Stimulated activated CD8-positive, alpha-beta memory T cell treated with anti-CD3 and anti-CD28 coated beads, Interleukin-15, amount 100 ng/mL, for 4 hours (primary cell): ENCODE data around the gene KRTAP10-11.
"Not testable (repeated sequence)": the region's sequence is repeated elsewhere in the genome, so short reads cannot be mapped to it uniquely, and the experiment has no call there.

Experiments
- DNase-seq, 2 donors: peaks; one replicate each; pipeline ENCODE4 v3.0.0-alpha.2; 2020; ENCODE audit warnings: low read depth in 2 of 2

Gene KRTAP10-11

GRCh38 chr21:44639331-44639655, 6.9 kb upstream of the KRTAP10-11 start:
- no peak for DNase-seq

- DNase-seq = no peak
Measured at GRCh38 chr21:44640761-44641160, 5.5 kb upstream of the KRTAP10-11 start.

GRCh38 chr21:44643741-44644310, 2.4 kb upstream of the KRTAP10-11 start:
- no peak for DNase-seq

- DNase-seq = no peak
Measured at GRCh38 chr21:44644878-44645277, 1.3 kb upstream of the KRTAP10-11 start.

- no peak for DNase-seq
Measured at GRCh38 chr21:44647222-44647552, 973 bp downstream of the KRTAP10-11 start.

GRCh38 chr21:44648557-44649311, 2.5 kb downstream of the KRTAP10-11 start:
- no peak for DNase-seq

GRCh38 chr21:44649521-44650100, 3.4 kb downstream of the KRTAP10-11 start:
- no peak for DNase-seq

GRCh38 chr21:44650265-44650972, 4.2 kb downstream of the KRTAP10-11 start:
- DNase-seq = no peak

GRCh38 chr21:44650973-44651675, 4.9 kb downstream of the KRTAP10-11 start:
- DNase-seq = no peak

GRCh38 chr21:44653123-44653522, 6.9 kb downstream of the KRTAP10-11 start:
- DNase-seq = no peak

GRCh38 chr21:44653656-44654575, 7.7 kb downstream of the KRTAP10-11 start:
- no peak for DNase-seq

GRCh38 chr21:44654576-44655175, 8.5 kb downstream of the KRTAP10-11 start, which contains the start of gene KRTAP12-4:
KRTAP12-4 (minus strand) TSS chr21:44654659; CDS start chr21:44654614, 45 bp downstream.
- DNase-seq = no peak

GRCh38 chr21:44656868-44657267, 10.7 kb downstream of the KRTAP10-11 start:
- no peak for DNase-seq

GRCh38 chr21:44657635-44658540, 11.7 kb downstream of the KRTAP10-11 start, which contains the start of gene KRTAP12-3:
KRTAP12-3 (plus strand) TSS chr21:44657932; CDS start chr21:44657980, 48 bp downstream.
- no peak for DNase-seq

GRCh38 chr21:44658541-44658910, 12.3 kb downstream of the KRTAP10-11 start:
- DNase-seq = no peak

- no peak for DNase-seq
Measured at GRCh38 chr21:44658913-44659595, 12.8 kb downstream of the KRTAP10-11 start.

GRCh38 chr21:44661567-44661966, 15.4 kb downstream of the KRTAP10-11 start:
- not testable (repeated sequence) for DNase-seq

GRCh38 chr21:44664691-44665090, 18.5 kb downstream of the KRTAP10-11 start:
- no peak for DNase-seq
